Measurements from ENCODE around the gene YWHAG. TPM values are rescaled to one million over a fixed set of nuclear protein-coding genes. Genes with fewer than 3 reads are reported as not detected.
"Not testable (repeated sequence)": the region's sequence is repeated elsewhere in the genome, so short reads cannot be mapped to it uniquely, and the experiment has no call there.

The YWHAG gene
- polyA plus RNA-seq (ENCODE audit: insufficient read length), result 126 TPM
- long read RNA-seq, donor 1, transcript YWHAG-201 (2 exons, 3,750 nt), result major isoform, 77 of 77 reads
- long read RNA-seq, donor 1, partial matches to known transcripts, result 0 of 77 reads
- long read RNA-seq, donor 1, other reads (novel, unspliced or antisense), result 0 of 77 reads
- long read RNA-seq, donor 2, transcript YWHAG-201 (2 exons, 3,750 nt), result major isoform, 54 of 54 reads
- long read RNA-seq, donor 2, partial matches to known transcripts, result 0 of 54 reads
- long read RNA-seq, donor 2, other reads (novel, unspliced or antisense), result 0 of 54 reads
- long read RNA-seq, donor 3, transcript YWHAG-201 (2 exons, 3,750 nt), result major isoform, 38 of 38 reads
- long read RNA-seq, donor 3, partial matches to known transcripts, result 0 of 38 reads
- long read RNA-seq, donor 3, other reads (novel, unspliced or antisense), result 0 of 38 reads
- long read RNA-seq, donor 4, transcript YWHAG-201 (2 exons, 3,750 nt), result major isoform, 5 of 5 reads
- long read RNA-seq, donor 4, partial matches to known transcripts, result 0 of 5 reads
- long read RNA-seq, donor 4, other reads (novel, unspliced or antisense), result 0 of 5 reads
- long read RNA-seq, donor 5, transcript YWHAG-201 (2 exons, 3,750 nt), result major isoform, 37 of 37 reads
- long read RNA-seq, donor 5, partial matches to known transcripts, result 0 of 37 reads
- long read RNA-seq, donor 5, other reads (novel, unspliced or antisense), result 0 of 37 reads
- long read RNA-seq, donor 6, transcript YWHAG-201 (2 exons, 3,750 nt), result major isoform, 39 of 120 reads
- long read RNA-seq, donor 6, partial matches to known transcripts, result 81 of 120 reads
- long read RNA-seq, donor 6, other reads (novel, unspliced or antisense), result 0 of 120 reads
- long read RNA-seq, donor 7, transcript YWHAG-201 (2 exons, 3,750 nt), result major isoform, 65 of 164 reads
- long read RNA-seq, donor 7, partial matches to known transcripts, result 99 of 164 reads
- long read RNA-seq, donor 7, other reads (novel, unspliced or antisense), result 0 of 164 reads
- long read RNA-seq, donor 8, transcript YWHAG-201 (2 exons, 3,750 nt), result major isoform, 25 of 25 reads
- long read RNA-seq, donor 8, partial matches to known transcripts, result 0 of 25 reads
- long read RNA-seq, donor 8, other reads (novel, unspliced or antisense), result 0 of 25 reads

DNA sequence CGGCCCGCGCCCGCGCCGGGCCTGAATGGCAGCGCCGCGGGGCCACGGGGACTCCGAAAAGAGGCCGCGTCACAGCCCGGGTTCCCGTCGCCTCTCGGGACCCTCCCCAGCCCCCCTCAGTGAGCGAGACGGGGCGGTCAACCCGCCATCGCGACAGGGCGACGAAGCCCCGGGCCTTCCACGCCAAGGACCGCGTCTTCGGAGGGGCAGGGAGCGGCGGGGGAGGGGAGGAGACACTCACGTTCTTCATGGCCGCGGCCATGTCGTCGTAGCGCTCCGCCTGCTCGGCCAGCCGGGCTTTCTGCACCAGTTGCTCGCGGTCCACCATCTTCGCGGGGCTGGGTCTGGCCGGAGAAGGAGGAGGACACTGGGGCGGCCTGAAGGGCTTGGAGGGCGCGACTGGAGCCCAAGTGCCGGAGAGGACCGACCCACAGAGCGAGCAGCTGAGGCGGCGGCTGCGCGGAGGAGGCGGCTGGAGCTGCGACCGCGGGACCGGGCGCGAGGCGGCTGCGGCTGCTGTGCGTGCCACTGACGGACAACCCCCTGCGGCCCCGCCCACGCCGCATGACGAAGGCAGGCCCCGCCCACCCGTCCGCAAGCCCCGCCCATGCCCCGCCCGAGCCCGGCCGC is at the start of gene YWHAG:
Gene YWHAG, minus strand, starts transcription at position 511 of the 630 bp plus-strand sequence. Its CDS starts 183 bp downstream, at position 328.
- DNase-seq, result peak; percentile 85

DNA sequence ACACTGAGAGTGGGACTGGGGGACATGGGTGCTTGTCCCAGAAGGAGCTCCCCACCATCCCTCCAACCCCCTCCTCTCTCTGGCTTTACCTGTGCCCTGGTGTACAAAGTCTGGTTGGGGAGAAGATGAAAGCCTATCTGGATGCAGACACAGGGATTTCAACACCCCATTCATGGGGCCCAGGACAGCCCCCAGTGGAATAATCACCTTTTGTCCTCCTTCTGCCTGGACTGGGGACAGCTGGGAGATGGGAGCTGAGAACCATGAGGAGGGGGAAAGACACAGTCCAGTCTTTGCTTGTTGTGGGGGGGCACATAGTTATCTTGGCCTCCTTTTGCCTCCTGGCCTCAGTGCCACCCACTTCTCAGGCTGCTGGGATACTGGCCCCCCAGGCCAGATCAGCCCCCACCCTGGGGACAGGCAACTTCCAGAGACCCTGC is 49.4 kb upstream of the YWHAG start:
- no peak for DNase-seq

DNA sequence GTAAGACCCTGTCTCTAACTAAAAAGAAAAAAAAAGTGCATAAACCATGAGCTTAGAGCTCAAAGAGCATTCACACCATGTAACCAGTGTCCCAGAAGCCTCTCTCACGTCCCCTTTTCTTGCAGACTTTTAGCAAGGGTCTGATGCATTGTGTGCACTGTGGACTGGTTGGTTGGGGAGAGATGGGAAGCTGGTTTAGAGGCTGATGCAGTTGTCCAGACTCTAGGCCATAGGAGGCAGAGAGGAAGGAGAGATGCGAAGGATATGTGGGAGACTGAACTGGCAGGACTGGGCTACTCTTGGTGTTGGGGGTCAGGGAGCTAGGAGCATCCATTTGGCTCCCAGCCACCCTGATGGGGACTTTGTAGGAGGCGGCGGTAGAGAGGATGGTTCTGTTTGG is 48.9 kb upstream of the YWHAG start:
- no peak for DNase-seq

DNA sequence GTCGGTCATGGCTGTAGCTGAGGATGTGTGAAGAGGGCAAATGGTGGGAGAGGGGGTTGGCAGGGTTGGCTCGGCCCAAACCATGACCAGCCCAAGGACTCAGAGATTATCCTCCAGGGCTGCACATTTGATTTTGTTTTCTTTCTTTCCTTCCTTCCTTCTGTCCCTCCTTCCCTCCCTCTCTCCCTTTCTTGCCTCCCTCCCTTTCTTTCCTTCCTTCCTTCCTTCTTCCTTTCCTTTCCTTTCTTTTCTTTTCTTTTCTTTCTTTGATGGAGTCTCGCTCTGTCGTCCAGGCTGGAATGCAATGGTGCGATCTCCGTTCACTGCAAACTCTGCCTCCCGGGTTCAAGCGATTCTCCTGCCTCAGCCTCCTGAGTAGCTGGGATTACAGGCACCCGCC is 46.9 kb upstream of the YWHAG start:
- no peak for DNase-seq

DNA sequence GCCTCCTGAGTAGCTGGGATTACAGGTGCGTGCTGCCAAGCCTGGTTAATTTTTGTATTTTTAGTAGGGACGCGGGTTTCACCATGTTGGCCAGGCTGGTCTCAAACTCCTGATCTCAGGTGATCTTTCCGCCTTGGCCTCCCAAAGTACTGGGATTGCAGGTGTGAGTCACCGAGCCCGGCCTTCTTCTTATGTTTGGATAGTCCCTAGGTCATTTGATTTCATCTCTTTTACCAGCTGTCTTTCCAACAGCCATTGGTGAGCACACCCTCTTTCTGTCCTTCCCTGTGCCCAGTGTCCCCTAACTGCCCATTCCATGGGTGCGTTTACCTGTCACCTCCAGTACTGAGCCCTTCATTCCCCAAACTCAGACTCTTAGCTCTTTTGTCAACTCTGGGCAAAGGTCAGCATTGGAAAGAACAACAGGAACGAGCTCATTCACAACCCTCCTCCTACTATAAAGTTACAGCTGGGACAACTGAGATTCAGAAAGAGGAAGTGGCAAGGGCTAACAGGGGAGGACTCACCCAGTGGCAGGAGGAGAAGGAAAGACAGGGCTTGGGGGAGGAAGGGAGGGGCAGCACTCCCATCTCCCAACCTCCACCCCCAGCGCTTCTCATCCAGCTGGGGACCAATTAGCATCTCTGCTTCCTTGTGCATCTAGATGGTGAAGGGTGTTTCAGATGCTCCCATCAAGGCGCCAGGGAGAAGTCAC is 45.1 kb upstream of the YWHAG start:
- no peak for DNase-seq

DNA sequence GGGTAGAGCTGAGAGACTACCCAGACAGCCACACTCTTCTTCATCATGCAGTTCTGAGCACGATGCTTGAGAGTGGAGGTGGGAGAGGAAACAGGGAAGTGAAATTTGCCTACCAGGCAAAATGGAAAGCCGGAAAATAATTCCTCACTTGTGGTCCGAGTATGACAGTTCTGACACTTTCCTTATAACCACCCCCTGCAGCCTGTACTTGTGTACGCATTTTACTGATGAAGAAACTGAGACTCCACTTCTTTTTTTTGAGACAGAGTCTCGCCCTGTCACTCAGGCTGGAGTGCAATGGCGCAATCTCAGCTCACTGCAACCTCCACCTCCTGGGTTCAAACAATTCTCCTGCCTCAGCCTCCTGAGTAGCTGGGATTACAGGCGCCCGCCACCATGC is 44.3 kb upstream of the YWHAG start:
- not testable (repeated sequence) for DNase-seq

DNA sequence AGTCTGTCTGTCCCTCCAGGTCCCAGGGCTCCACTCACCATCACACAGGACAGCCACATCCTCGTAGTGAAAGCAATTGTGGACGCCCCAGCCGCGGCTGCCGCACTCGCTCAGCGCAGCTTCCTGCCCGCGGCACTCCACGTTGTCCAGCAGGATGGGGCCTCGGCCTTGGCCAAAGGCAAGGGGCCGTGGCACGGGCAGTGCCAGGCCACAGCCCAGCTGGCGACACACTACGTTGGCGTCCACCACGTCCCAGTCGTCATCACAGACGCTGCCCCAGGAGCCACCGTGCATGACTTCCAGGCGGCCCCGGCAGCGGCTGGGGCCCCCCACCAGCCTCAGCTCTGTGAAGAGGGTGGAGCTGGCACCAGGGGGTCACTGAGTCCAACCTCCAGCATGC is 41.5 kb upstream of the YWHAG start:
- DNase-seq, result no peak

DNA sequence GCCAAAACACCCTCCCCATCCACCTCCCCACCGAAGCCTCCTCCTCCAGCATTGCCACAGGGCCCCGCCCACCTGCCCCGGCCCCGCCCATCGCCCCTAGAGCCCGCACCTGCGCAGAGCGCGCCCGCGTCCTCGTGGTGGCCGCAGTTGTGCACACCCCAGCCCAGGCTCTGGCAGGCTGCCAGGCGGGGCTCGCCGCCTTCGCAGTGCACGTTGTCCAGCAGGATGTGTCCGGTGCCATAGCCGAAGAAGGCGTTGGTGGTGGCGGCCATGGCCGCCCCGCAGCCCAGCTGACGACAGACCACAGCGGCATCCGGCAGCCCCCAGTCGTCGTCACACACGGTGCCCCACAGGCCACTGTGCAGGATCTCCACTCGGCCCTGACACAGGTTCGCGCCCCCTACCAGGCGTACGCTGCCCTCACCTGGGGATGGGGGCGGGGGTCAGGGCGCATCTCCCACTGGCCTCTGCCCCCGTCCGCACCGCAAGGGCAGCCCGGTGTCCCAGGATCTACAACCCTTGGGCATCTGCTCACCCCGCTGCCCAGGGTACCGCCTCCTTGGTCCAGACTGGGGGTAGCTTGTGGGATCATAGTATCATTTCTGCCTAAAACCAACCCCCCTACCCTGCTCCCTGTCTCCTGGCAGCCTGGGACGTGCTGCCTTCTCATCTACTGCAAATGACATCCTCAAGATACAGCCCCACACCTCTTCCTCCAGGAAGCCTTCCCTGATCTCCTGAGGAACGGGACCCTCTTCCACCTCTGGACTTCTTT is 38.8 kb upstream of the YWHAG start:
- peak; percentile 66 for DNase-seq

DNA sequence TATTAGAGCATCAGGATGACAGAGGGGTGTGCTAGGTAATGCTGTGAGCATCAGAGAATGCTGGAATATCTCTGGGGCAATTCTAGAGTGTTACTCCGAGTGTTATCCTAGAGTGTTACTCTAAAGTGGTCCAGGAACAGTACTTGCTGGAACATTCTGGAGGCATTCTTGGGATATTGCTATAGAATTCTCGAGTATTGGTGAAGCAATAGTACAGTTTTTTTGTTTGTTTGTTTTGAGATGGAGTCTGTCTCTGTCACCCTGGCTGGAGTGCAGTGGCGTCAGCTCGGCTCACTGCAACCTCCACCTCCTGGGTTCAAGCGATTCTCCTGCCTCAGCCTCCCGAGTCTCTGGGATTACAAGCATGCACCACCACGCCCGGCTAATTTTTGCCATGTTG is 38.1 kb upstream of the YWHAG start:
- no peak for DNase-seq

DNA sequence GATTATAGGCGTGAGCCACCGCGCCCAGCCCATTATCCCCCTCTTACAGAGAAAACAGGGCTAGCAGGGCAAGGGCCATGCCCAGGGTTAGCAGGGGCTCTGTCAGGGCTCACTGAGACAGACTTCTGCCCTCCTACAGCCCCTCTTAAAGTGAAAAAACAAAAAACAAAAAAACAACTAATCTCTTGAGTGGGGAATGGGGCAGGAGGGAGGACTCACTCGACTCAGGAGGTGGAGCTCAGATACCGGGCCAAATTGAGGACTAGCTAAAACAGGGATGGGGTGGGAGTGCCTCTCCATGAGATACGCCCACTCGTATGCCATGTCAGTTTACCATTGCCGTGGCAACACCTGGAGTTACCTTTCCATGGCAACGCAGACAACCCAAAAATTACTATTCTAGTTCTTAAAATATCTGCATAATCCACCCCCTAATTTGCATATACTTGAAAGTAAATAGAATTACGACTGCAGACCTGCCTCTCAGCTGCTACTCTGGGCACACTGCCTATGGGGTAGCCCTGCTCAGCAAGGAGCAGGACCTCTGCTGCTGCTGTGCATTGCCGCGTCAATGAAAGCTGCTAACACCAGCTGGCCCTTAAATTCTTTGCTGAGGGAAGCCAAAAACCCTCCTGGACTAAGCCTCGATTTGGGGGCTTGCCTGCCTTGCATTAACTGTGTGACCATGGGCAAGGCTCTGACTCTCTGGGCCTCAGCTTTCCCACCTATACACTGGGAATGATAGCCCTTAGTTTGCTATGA is 37.4 kb upstream of the YWHAG start:
- no peak for DNase-seq

DNA sequence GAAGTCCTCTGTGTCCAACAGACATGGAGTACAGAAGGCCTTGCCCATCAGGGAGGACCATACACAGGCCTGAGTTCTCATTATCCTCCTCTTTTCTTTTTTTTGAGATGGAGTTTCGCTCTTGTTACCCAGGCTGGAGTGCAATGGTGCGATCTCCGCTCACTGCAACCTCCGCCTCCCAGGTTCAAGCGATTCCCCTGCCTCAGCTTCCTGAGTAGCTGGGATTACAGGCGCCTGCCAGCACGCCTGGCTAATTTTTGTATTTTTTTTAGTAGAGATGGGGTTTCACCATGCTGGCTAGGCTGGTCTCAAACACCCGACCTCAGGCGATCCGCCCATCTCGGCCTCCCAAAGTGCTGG is 36.8 kb upstream of the YWHAG start:
- not testable (repeated sequence) for DNase-seq

DNA sequence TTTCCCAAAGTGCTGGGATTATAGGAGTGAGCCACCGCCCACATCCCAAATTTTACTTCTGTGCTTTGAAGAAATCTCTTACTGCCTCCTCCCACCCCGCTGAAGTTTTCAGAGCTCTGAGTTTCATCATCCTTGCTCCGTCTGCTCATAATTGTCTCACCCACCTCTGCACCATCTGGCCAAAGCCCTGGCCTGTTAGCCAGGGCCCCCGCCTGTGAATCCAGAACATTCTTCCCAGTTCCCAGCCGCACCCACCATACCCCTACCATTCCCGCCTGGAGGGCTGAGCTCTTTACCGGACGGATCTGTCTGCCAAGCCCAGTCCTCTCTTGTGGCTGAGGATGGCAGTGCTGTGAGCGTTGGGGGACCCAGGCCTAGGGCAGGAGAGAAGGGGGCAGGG is 36.2 kb upstream of the YWHAG start:
- DNase-seq, result no peak

DNA sequence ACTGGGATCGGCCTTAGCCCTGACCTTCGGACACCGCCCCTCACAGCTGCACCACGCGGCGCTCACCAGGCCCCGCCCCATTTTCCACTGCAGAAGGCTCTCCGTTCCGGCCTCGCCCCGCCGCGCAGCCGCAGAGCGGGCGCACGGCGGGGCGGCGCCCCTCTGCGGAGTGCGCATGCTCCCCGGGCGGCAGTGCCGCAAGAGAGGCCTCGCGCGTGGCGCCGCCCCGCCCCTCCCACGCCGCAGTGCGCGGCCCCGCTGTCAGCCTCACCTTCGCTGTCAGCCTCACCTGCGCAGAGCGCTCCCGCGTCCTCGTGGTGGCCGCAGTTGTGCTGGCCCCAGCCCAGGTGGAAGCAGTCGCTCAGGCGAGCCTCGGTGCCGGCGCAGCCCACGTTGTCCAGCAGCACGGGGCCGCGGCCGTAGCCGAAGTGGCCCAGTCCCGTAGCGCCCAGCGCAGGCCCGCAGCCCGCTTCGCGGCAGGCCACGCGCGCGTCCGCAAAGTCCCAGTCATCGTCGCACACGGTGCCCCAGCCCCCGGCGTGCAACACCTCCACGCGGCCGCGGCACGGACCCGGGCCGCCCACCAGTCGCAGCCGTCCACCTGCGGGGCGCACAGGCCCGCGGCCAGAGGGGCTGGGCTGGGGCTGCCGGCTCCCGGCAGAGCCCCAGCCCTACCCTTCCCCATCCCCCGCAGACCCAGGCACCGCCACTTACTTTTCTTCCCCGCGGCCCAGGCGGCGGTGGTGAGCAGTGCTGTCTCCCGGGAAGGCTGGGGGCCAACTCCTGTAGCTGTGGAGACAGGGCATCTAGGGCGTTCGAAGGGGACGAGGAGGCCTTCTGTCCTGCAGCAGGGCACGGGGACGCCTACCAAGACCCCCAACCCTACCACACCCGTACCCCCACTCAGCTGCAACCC is 34.6 kb upstream of the YWHAG start:
- peak; percentile 86 for DNase-seq

DNA sequence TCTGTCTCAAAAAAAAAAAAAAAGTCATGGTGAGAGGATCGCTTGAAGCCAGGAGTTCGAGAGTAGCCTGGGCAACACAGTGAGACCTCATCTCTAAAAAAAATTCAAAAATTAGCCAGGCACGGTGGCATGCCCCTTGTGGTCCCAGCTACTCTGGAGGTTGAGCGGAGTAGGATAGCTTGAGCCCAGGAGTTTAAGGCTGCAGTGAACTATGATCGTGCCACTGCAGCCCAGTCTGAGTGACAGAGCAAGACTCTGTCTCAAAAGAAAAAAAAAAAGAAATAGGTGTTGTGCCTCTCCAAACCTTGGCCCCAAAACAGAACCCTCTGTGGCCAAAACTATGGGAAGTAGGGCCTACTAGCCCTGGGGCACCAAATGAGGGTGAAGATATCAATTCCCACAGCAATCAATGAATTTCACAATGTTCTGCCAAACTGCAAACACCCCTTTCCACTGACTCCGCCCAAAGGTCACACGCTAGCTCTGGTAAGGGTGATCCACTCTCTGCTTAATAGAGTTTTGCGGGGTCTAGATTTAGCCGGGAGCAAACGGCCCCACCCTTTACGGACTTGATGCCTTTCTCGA is 33.8 kb upstream of the YWHAG start:
- no peak for DNase-seq

DNA sequence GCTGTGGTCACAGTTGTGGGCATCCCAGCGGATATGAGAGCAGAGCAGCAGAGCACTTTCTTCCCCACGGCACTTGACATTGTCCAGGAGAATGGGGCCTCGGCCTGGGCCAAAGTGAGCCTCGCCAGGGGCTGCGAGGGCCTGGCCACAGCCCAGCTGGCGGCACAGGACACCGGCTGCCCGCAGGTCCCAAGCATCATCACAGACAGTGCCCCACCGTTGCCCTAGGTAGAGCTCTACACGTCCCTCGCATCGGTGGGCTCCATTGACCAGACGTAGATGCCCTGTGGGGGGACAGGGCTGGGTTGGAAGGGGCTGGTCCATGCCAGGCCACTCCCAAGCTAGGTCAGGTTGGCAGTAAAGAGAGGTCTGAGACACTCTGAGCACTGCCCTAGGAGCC is 31.3 kb upstream of the YWHAG start:
- no peak for DNase-seq

DNA sequence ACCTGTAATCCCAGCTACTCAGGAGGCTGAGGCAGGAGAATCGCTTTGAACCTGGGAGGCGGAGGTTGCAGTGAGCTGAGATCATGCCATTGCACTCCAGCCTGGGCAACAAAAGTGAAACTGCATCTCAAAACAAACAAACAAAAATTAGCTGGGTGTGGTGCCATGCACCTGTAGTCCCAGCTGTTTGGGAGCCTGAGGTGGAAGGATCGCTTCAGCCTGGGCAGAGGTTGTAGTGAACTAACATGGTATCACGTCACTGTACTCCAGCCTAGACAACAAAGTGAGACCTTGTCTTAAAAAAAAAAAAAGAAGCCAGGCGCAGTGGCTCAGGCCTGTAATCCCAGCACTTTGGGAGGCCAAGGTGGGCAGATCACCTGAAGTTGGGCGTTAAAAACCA is 29.0 kb upstream of the YWHAG start:
- DNase-seq, result not testable (repeated sequence)

DNA sequence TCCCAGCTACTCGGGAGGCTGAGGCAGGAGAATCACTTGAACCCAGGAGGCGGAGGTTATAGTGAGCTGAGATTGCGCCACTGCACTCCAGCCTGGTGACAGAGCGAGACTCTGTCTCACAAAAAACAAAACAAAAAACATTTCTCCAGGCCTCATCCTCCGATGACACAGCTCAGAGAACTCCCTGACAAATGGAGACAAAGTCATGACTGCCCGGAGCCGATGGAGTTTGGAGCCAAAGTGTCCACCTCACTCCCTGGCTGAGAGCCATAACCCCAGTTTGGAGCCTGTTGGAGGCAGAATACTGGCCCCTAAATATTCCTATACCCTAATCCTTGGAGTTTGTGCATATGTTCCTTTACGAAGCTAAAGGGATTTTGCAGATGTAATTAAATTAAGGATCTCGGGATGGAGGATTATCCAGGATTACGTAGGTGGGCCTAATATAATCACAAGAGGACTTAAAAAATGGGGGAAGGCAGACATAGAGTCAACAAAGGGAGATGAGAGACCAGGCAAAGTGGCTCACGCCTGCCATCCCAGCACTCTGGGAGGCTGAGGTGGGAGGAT is 28.0 kb upstream of the YWHAG start:
- DNase-seq, result no peak
